Lower leg skin (tissue), 4 donors: ENCODE measurements around the gene SYNRG. TPM values are rescaled to one million over a fixed set of nuclear protein-coding genes. Genes with fewer than 3 reads are reported as not detected.

ENCODE experiments used
- DNase-seq, 2 donors: peaks; one replicate each; pipeline ENCODE4 v3.0.0-alpha.2; 2019; ENCODE audit warnings: low spot score in 2 of 2
- H3K4me3 ChIP-seq: fragments of 200-600 bp; sonication (generic); 2 replicates; pipeline ENCODE4 v1.5.1; 2017; ENCODE audit warnings: mild to moderate bottlenecking, low read depth; ENCODE audit not compliant: poor library complexity, severe bottlenecking
- CTCF ChIP-seq, 3 donors: fragments of 450-650 bp; IDR thresholded peaks; one replicate each; pipeline ENCODE4 v1.5.1; 2016; ENCODE audit warnings: antibody characterized with exemption in 3 of 3, mild to moderate bottlenecking in 3 of 3, moderate library complexity in 2 of 3
- POLR2A ChIP-seq, 2 donors: fragments of 450-650 bp; IDR thresholded peaks; one replicate each; pipeline ENCODE4 v1.6.1; 2016 to 2017; ENCODE audit warnings: antibody characterized with exemption in 2 of 2, mild to moderate bottlenecking in 1 of 2, moderate library complexity in 1 of 2
- WGBS, 2 donors: methylation state at CpG; one replicate each; pipeline ENCODE4 v1.1.5; 2018; 5-methylcytosine and 5-hydroxymethylcytosine counted together
- intact Hi-C: fragments of 100-400 bp; cut with DNase I; formaldehyde crosslinking; loops from one replicate; pipeline ENCODE4 v1.15.0; 2023; ENCODE audit warnings: low total_unique reads
- total RNA-seq, 4 donors: library from RNA; depleted of rRNA; stranded (reverse); fragments of >200 nt; gene quantifications; one replicate each; pipeline ENCODE4 v1.1.0, GENCODE V29; 2016

SYNRG gene
- total RNA-seq, 4 donors from 2014 or later = 23.3 to 40.7 (median 24.5) TPM

- intact Hi-C loops = no loop called here
- TF ChIP-seq POLR2A (IDR thresholded peaks at IDR 0.05) (no peak), CTCF (IDR thresholded peaks at IDR 0.05) (no peak)
- 81 to 87% methylated on average over 8 of the region's 8 CpGs for WGBS, 2 donors
- DNase-seq = no peak
- H3K4me3 ChIP-seq = no peak overlapping the region
Observed at GRCh38 chr17:37520174-37520573, 89.0 kb downstream of the SYNRG start.

- no peak overlapping the region for H3K4me3 ChIP-seq
- WGBS, 2 donors = 78 to 81% methylated on average over 5 of the region's 5 CpGs
- DNase-seq = no peak
- no peak for TF ChIP-seq CTCF (IDR thresholded peaks at IDR 0.05)
- TF ChIP-seq POLR2A (IDR thresholded peaks at IDR 0.05) = no peak
- intact Hi-C loops = no loop called here
Observed at GRCh38 chr17:37519251-37519985, 89.8 kb downstream of the SYNRG start.

- H3K4me3 ChIP-seq = no peak overlapping the region
- DNase-seq = no peak
- WGBS, 2 donors = 66 to 75% methylated on average over 8 of the region's 8 CpGs
- no peak for TF ChIP-seq POLR2A (IDR thresholded peaks at IDR 0.05)
- TF ChIP-seq CTCF (IDR thresholded peaks at IDR 0.05) = no peak
- intact Hi-C loops = no loop called here
Observed at GRCh38 chr17:37518826-37519225, 90.4 kb downstream of the SYNRG start.

- 78% methylated on average over 4 of the region's 4 CpGs for WGBS, 2 donors
- TF ChIP-seq POLR2A (IDR thresholded peaks at IDR 0.05) (no peak), CTCF (IDR thresholded peaks at IDR 0.05) (no peak)
- H3K4me3 ChIP-seq = no peak overlapping the region
- no peak for DNase-seq
- intact Hi-C loops = no loop called here
Observed at GRCh38 chr17:37517881-37518280, 91.3 kb downstream of the SYNRG start.

GRCh38 chr17:37516127-37516571 lies 93.1 kb downstream of the SYNRG start:
- intact Hi-C loops = no loop called here
- whole genome bisulfite sequencing, 2 donors = 71 to 80% methylated on average over 6 of the region's 6 CpGs
- no peak for DNase-seq
- no peak for TF ChIP-seq POLR2A (IDR thresholded peaks at IDR 0.05)
- no peak for TF ChIP-seq CTCF (IDR thresholded peaks at IDR 0.05)
- no peak overlapping the region for H3K4me3 ChIP-seq

- TF ChIP-seq POLR2A (IDR thresholded peaks at IDR 0.05) (no peak), CTCF (IDR thresholded peaks at IDR 0.05) (no peak)
- 85 to 86% methylated on average over 10 of the region's 10 CpGs for WGBS, 2 donors
- intact Hi-C loops = no loop called here
Observed at GRCh38 chr17:37513711-37514110, 95.5 kb downstream of the SYNRG start.

More at GRCh38 chr17:37513711-37514110, 95.5 kb downstream of the SYNRG start:
- DNase-seq = no peak
- H3K4me3 ChIP-seq = no peak overlapping the region
